GM23338 (cell line): ENCODE results near the gene CNDP2. TPM values are rescaled to one million over a fixed set of nuclear protein-coding genes. Genes with fewer than 3 reads are reported as not detected.

ENCODE experiments used
- ATAC-seq: fragments of 200-7000 bp; cut with Tn5 transposase; 3 replicates; pipeline ENCODE4 v1.9.1; 2020
- DNase-seq: peaks from one replicate; pipeline ENCODE4 v3.0.0-alpha.2; 2015; ENCODE audit warnings: low spot score
- H2AFZ ChIP-seq: fragments of 200-600 bp; sonication (generic); 2 replicates; pipeline ENCODE4 v1.8.0; 2016; ENCODE audit warnings: antibody characterized with exemption, mild to moderate bottlenecking, moderate library complexity
- H3F3A ChIP-seq: fragments of 200-600 bp; sonication (generic); replicated peaks from 2 replicates; pipeline ENCODE4 v1.8.0; 2017; ENCODE audit warnings: antibody characterized with exemption, mixed run types, low read depth
- H3K27ac ChIP-seq: fragments of 200-600 bp; sonication (generic); 2 replicates; pipeline ENCODE4 v1.6.1; 2016; ENCODE audit warnings: low read depth
- H3K27me3 ChIP-seq: fragments of 200-600 bp; sonication (generic); 2 replicates; pipeline ENCODE4 v1.8.0; 2016; ENCODE audit warnings: mild to moderate bottlenecking, mixed run types, moderate library complexity; ENCODE audit not compliant: insufficient read depth
- H3K36me3 ChIP-seq: fragments of 200-600 bp; sonication (generic); 2 replicates; pipeline ENCODE4 v1.8.0; 2016; ENCODE audit warnings: mild to moderate bottlenecking; ENCODE audit not compliant: insufficient read depth
- H3K4me1 ChIP-seq: fragments of 200-600 bp; sonication (generic); 2 replicates; pipeline ENCODE4 v1.8.0; 2016; ENCODE audit warnings: mild to moderate bottlenecking, moderate library complexity; ENCODE audit not compliant: insufficient read depth
- H3K4me2 ChIP-seq: fragments of 200-600 bp; sonication (generic); 2 replicates; pipeline ENCODE4 v1.7.1; 2017; ENCODE audit warnings: mixed run types
- H3K4me3 ChIP-seq: fragments of 200-600 bp; sonication (generic); 2 replicates; pipeline ENCODE4 v1.6.1; 2016; ENCODE audit warnings: mixed run types
- H3K79me2 ChIP-seq: fragments of 200-600 bp; sonication (generic); replicated peaks from 2 replicates; pipeline ENCODE4 v1.8.0; 2017; ENCODE audit warnings: mild to moderate bottlenecking; ENCODE audit not compliant: insufficient read depth
- H3K9me2 ChIP-seq: fragments of 200-600 bp; sonication (generic); 2 replicates; pipeline ENCODE4 v1.8.0; 2017; ENCODE audit not compliant: insufficient read depth
- H4K20me1 ChIP-seq: fragments of 200-600 bp; sonication (generic); replicated peaks from 2 replicates; pipeline ENCODE4 v1.8.0; 2017; ENCODE audit warnings: mild to moderate bottlenecking; ENCODE audit not compliant: insufficient read depth
- H3K27ac Mint-ChIP-seq: 2 replicates; pipeline ENCODE4 v1.8.0; 2020; ENCODE audit warnings: inconsistent platforms, mild to moderate bottlenecking, moderate library complexity, mixed read lengths
- H3K27me3 Mint-ChIP-seq: 3 replicates; pipeline ENCODE4 v1.8.0; 2022; ENCODE audit warnings: low read depth, mild to moderate bottlenecking, moderate library complexity, mixed read lengths, inconsistent platforms; ENCODE audit not compliant: insufficient read depth, poor library complexity
- H3K36me3 Mint-ChIP-seq: 3 replicates; pipeline ENCODE4 v1.8.0; 2021; ENCODE audit warnings: low read depth, mild to moderate bottlenecking, inconsistent platforms, moderate library complexity, mixed read lengths
- H3K4me1 Mint-ChIP-seq: 3 replicates; pipeline ENCODE4 v1.8.0; 2020; ENCODE audit warnings: mild to moderate bottlenecking, inconsistent platforms, mixed read lengths
- H3K4me3 Mint-ChIP-seq: 3 replicates; pipeline ENCODE4 v1.8.0; 2021; ENCODE audit warnings: moderate library complexity, mild to moderate bottlenecking, inconsistent platforms, mixed read lengths
- H3K9me3 Mint-ChIP-seq: 3 replicates; pipeline ENCODE4 v1.8.0; 2020; ENCODE audit warnings: moderate library complexity, mild to moderate bottlenecking, inconsistent platforms, mixed read lengths
- CREB1 ChIP-seq: fragments of 250-450 bp; sonication (Bioruptor Pico); IDR thresholded peaks from 2 replicates; pipeline ENCODE4 v1.5.0; 2020; ENCODE audit warnings: low read depth, mild to moderate bottlenecking, moderate library complexity
- CTCF ChIP-seq, 2 experiments: fragments of 200-600 bp in 1 of 2; sonication (generic) in 1 of 2; conservative IDR thresholded peaks; 2 replicates each; pipeline versions ENCODE4 v1.5.1 to v1.6.1; 2016 to 2017; ENCODE audit warnings: antibody characterized with exemption in 2 of 2, low read depth in 2 of 2, mild to moderate bottlenecking in 2 of 2, moderate library complexity in 1 of 2
- EZH2 ChIP-seq: fragments of 200-600 bp; sonication (generic); IDR thresholded peaks from one replicate; pipeline ENCODE4 v1.8.0; 2017; ENCODE audit warnings: antibody characterized with exemption, mild to moderate bottlenecking, low read depth; ENCODE audit not compliant: unreplicated experiment
- EZH2phosphoT487 ChIP-seq: fragments of 200-600 bp; sonication (generic); IDR thresholded peaks from one replicate; pipeline ENCODE4 v1.8.1; 2018; ENCODE audit warnings: antibody characterized with exemption; ENCODE audit not compliant: unreplicated experiment
- JUNB ChIP-seq: IDR thresholded peaks from one replicate; pipeline ENCODE4 v1.6.1; 2016; ENCODE audit warnings: antibody characterized with exemption; ENCODE audit not compliant: unreplicated experiment
- POLR2AphosphoS5 ChIP-seq: IDR thresholded peaks from 2 replicates; pipeline ENCODE4 v1.6.1; 2016; ENCODE audit warnings: antibody characterized with exemption, low read depth
- REST ChIP-seq: IDR thresholded peaks from one replicate; pipeline ENCODE4 v1.6.1; 2018; ENCODE audit warnings: antibody characterized with exemption; ENCODE audit not compliant: unreplicated experiment
- ZNF331 ChIP-seq: fragments of 250-450 bp; sonication (Bioruptor Pico); IDR thresholded peaks from 2 replicates; pipeline ENCODE4 v1.5.0; 2020; ENCODE audit warnings: low read depth, mild to moderate bottlenecking, moderate library complexity
- ZNF462 ChIP-seq: fragments of 250-450 bp; sonication (Bioruptor Pico); IDR thresholded peaks from 2 replicates; pipeline ENCODE4 v1.5.0; 2020; ENCODE audit warnings: mild to moderate bottlenecking, moderate library complexity
- polyA plus RNA-seq: library from polyadenylated mRNA; unstranded; fragments of >200 nt; fragmentation: Nextera tagmentation; extraction: Ambion mirVana; gene quantifications from 2 replicates; pipeline ENCODE4 v1.2.1, GENCODE V29; 2016
- total RNA-seq: library from RNA; depleted of rRNA; stranded (reverse); fragments of >200 nt; shearing (Covaris generic); gene quantifications from 2 replicates; pipeline ENCODE4 v1.2.3, GENCODE V29; 2014

The CNDP2 gene
- total and polyA plus RNA-seq, 2 experiments from 2014 or later = 116 to 175 TPM

- peaks cover 9% of the 10 kb centered on the region for H3K27me3 Mint-ChIP-seq
- no peak overlapping the region for H3K4me3 Mint-ChIP-seq
- Histone ChIP-seq H2AFZ (no peak overlapping the region), H3K4me1 (no peaks in the 10 kb centered on the region), H3K79me2 (no peaks in the 10 kb centered on the region), H3K4me3 (no peak overlapping the region), H3K36me3 (peaks cover 10% of the 10 kb centered on the region; the same call in 1 of the 2 replicates), H3K27me3 (no peaks in the 10 kb centered on the region), H3F3A (no peaks in the 10 kb centered on the region), H3K27ac (no peak overlapping the region), H4K20me1 (peaks cover 3% of the 10 kb centered on the region; the same call in 1 of the 2 replicates), H3K9me2 (no peaks in the 10 kb centered on the region), H3K4me2 (no peak overlapping the region)
- H3K36me3 Mint-ChIP-seq = peaks cover 90% of the 10 kb centered on the region
- peaks cover 3% of the 10 kb centered on the region for H3K9me3 Mint-ChIP-seq
- no peak overlapping the region for H3K27ac Mint-ChIP-seq
- TF ChIP-seq ZNF462 (CRISPR knock-in tag) = no peak
- TF ChIP-seq EZH2 = no peak
- TF ChIP-seq ZNF331 = no peak
- no peak for TF ChIP-seq REST
- no peak for TF ChIP-seq JUNB
- TF ChIP-seq POLR2AphosphoS5 = no peak
- no peak for TF ChIP-seq EZH2phosphoT487
- no peak for TF ChIP-seq CTCF (conservative IDR thresholded peaks at IDR 0.05; ENCODE audit: low read depth in 2 of 2)
- no peak for TF ChIP-seq CREB1 (CRISPR knock-in tag)
- H3K4me1 Mint-ChIP-seq = no peaks in the 10 kb centered on the region
- ATAC-seq (no peak), DNase-seq (no peak)
Measured at GRCh38 chr18:74515620-74516231, 19.6 kb downstream of the CNDP2 start.
